CD4-positive, alpha-beta T cell (primary cell): ENCODE results near the gene COL20A1. TPM values are rescaled to one million over a fixed set of nuclear protein-coding genes. Genes with fewer than 3 reads are reported as not detected.
A peak's percentile ranks its signal among the peaks of the same experiment; 100 is the strongest.

Source experiments
- ATAC-seq: fragments of 200-7000 bp; cut with Tn5 transposase; one replicate; pipeline ENCODE4 v1.10.0; 2022; ENCODE audit warnings: mild to moderate bottlenecking; ENCODE audit not compliant: poor library complexity
- CTCF ChIA-PET: fragments of 350-600 bp; sonication (Branson Sonifier 250); formaldehyde crosslinking; loops from one replicate; lab custom pipeline; 2021; ENCODE audit warnings: antibody characterized with exemption, inconsistent platforms; lab: Charles Lee
- POLR2A ChIA-PET: fragments of 350-600 bp; sonication (Branson Sonifier 250); formaldehyde crosslinking; loops from one replicate; lab custom pipeline; 2021; ENCODE audit warnings: antibody characterized with exemption, inconsistent platforms; lab: Charles Lee
- DNase-seq, 14 experiments: peaks; one replicate each; pipeline ENCODE4 v3.0.0-alpha.2; 2013 to 2020; ENCODE audit warnings: mixed read lengths in 2 of 14
- H3K27ac ChIP-seq, 2 donors: one replicate each; pipeline versions ENCODE4 v1.5.1 to v1.7.0; 2013; ENCODE audit warnings: low read length in 2 of 2, low read depth in 1 of 2, mild to moderate bottlenecking in 1 of 2
- H3K27me3 ChIP-seq, 2 experiments: 1 replicate in 1 of 2; 2 replicates in 1 of 2; pipeline versions ENCODE4 v1.6.1 to v1.7.0; 2013; ENCODE audit warnings: low read length in 2 of 2, control low read depth in 1 of 2, mild to moderate bottlenecking in 1 of 2, moderate library complexity in 1 of 2; ENCODE audit not compliant: insufficient read depth in 2 of 2, control insufficient read depth in 1 of 2
- H3K36me3 ChIP-seq: one replicate; pipeline ENCODE4 v1.6.1; 2013; ENCODE audit warnings: low read length, control low read depth; ENCODE audit not compliant: insufficient read depth
- H3K4me1 ChIP-seq: one replicate; pipeline ENCODE4 v1.6.1; 2013; ENCODE audit warnings: low read length, control low read depth; ENCODE audit not compliant: insufficient read depth
- H3K4me3 ChIP-seq: one replicate; pipeline ENCODE4 v1.5.1; 2013; ENCODE audit warnings: mild to moderate bottlenecking, low read length, moderate library complexity
- H3K9me3 ChIP-seq, 2 experiments: 1 replicate in 1 of 2; 2 replicates in 1 of 2; pipeline versions ENCODE4 v1.6.1 to v1.7.0; 2013; ENCODE audit warnings: low read length in 2 of 2, mild to moderate bottlenecking in 2 of 2, control low read depth in 1 of 2, moderate library complexity in 1 of 2; ENCODE audit not compliant: control insufficient read depth in 1 of 2, insufficient read depth in 1 of 2
- H3K27ac Mint-ChIP-seq: one replicate; pipeline ENCODE4 v1.8.0; 2020; ENCODE audit warnings: mixed read lengths
- H3K27me3 Mint-ChIP-seq: one replicate; pipeline ENCODE4 v1.8.0; 2021; ENCODE audit warnings: mixed read lengths
- H3K36me3 Mint-ChIP-seq: one replicate; pipeline ENCODE4 v1.8.0; 2021; ENCODE audit warnings: low read depth, mixed read lengths
- H3K4me1 Mint-ChIP-seq: one replicate; pipeline ENCODE4 v1.8.0; 2021; ENCODE audit warnings: low read depth, mixed read lengths
- H3K4me3 Mint-ChIP-seq: one replicate; pipeline ENCODE4 v1.8.0; 2020; ENCODE audit warnings: mild to moderate bottlenecking, mixed read lengths
- H3K9me3 Mint-ChIP-seq: one replicate; pipeline ENCODE4 v1.8.0; 2020; ENCODE audit warnings: mixed read lengths
- CTCF ChIP-seq: fragments of 200-600 bp; IDR thresholded peaks from one replicate; pipeline ENCODE4 v1.8.0; 2022; ENCODE audit warnings: antibody characterized with exemption, mild to moderate bottlenecking
- intact Hi-C, 2 experiments: fragments of 100-400 bp; cut with DNase I in 1 of 2; cut with micrococcal nuclease in 1 of 2; formaldehyde crosslinking; loops; one replicate each; pipeline versions ENCODE4 v1.15.1 to v1.9.0; 2023 to 2025; cut with DNase I, micrococcal nuclease
- total RNA-seq, 174 experiments: library from RNA in 2 of 174; stranded (reverse) in 2 of 174; gene quantifications; one replicate each; pipeline ENCODE4 v1.2.3 and lab custom pipeline; 2021 to 2026

The COL20A1 gene
- total RNA-seq, 2 experiments from 2014 or later = 0.03 TPM; not detected in 1

- CTCF ChIA-PET = no interaction called here
Observed at GRCh38 chr20:63380346-63380870, 87.4 kb downstream of the COL20A1 start.

GRCh38 chr20:63381781-63382431 is 88.9 kb downstream of the COL20A1 start:
- DNase-seq (peak in 12 of 14 experiments; percentile 1 to 60 (median 25)), ATAC-seq (no peak)
- POLR2A ChIA-PET = no interaction called here
- no peak overlapping the region for H3K4me3 Mint-ChIP-seq
- H3K27ac ChIP-seq = no peak overlapping the region
- H3K36me3 Mint-ChIP-seq = no peaks in the 10 kb centered on the region
- H3K4me1 Mint-ChIP-seq = no peaks in the 10 kb centered on the region
- peaks cover 3% of the 10 kb centered on the region for H3K4me1 ChIP-seq
- no peaks in the 10 kb centered on the region for H3K36me3 ChIP-seq
- peaks cover 26% of the 10 kb centered on the region for H3K27me3 Mint-ChIP-seq
- H3K4me3 ChIP-seq = no peak overlapping the region
- H3K9me3 ChIP-seq = peaks cover 10 to 34% of the 10 kb centered on the region in 2 experiments
- CTCF ChIA-PET = interaction anchor here (1.3 to 1.7 kb wide), 2 partner anchors 72 to 158 kb away, joined by 4 to 16 read pairs; no protein-coding TSS in a partner anchor
- H3K9me3 Mint-ChIP-seq = no peaks in the 10 kb centered on the region
- H3K27ac Mint-ChIP-seq = no peak overlapping the region
- intact Hi-C loops = loop anchor here (1.0 to 10.0 kb wide), 5 partner anchors 67 to 325 kb away; no protein-coding TSS in a partner anchor
- H3K27me3 ChIP-seq = peaks cover 14 to 30% of the 10 kb centered on the region in 2 experiments
- peak; percentile 86 for TF ChIP-seq CTCF

More at GRCh38 chr20:63380346-63380870, 87.4 kb downstream of the COL20A1 start:
- no peak for ATAC-seq
- H3K27ac Mint-ChIP-seq = no peak overlapping the region
- intact Hi-C loops = loop anchor here (5.0 to 10.0 kb wide), 3 partner anchors 66 to 198 kb away; no protein-coding TSS in a partner anchor
- Histone ChIP-seq H3K4me1 (peaks cover 3% of the 10 kb centered on the region), H3K27ac (no peak overlapping the region), H3K36me3 (no peaks in the 10 kb centered on the region), H3K4me3 (no peak overlapping the region), H3K27me3 (peaks cover 18 to 40% of the 10 kb centered on the region in 2 experiments), H3K9me3 (peaks cover under 1 to 26% of the 10 kb centered on the region in 2 experiments)
- no peak for TF ChIP-seq CTCF
- H3K9me3 Mint-ChIP-seq = no peaks in the 10 kb centered on the region
- H3K27me3 Mint-ChIP-seq = peaks cover 26% of the 10 kb centered on the region
- POLR2A ChIA-PET = no interaction called here
- no peak overlapping the region for H3K4me3 Mint-ChIP-seq
- H3K4me1 Mint-ChIP-seq = no peaks in the 10 kb centered on the region
- no peak for DNase-seq
- H3K36me3 Mint-ChIP-seq = no peaks in the 10 kb centered on the region

DNA sequence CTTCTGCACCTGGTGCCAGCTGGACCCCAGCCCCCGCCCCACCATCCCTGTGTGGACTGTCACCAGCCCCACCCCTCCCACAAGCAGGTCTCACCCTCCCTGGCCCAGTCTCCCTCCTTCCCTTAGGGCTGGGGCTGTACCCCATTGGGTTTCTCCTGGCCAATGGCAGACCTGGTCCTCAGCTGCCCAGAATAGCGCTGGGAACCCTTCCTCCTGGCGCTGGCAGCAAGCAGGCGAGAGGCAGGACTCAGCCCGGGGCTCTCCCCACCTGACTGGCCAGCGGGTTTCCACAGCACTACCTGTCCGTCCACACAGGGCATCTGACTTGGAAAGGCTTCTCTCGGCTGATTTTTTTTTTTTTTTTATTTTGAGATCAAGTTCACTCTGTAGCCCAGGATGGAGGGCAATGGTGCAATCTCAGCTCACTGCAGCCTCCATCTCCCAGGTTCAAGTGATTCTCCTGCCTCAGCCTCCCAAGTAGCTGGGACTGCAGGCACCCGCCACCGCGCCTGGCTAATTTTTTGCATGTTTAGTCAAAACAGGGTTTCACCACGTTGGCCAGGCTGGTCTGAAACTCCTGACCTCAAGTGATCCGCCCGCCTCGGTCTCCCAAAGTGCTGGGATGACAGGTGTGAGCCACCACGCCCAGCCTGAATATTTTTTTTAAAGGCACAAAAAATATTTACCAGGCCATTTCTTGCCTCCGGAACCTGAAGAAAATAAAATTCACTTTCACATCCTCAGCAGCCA is 89.7 kb downstream of the COL20A1 start:
- no peak for TF ChIP-seq CTCF
- POLR2A ChIA-PET = no interaction called here
- DNase-seq (no peak), ATAC-seq (no peak)
- Mint-ChIP-seq H3K27me3 (peaks cover 20% of the 10 kb centered on the region), H3K36me3 (no peaks in the 10 kb centered on the region), H3K9me3 (no peaks in the 10 kb centered on the region), H3K4me3 (no peak overlapping the region), H3K4me1 (no peaks in the 10 kb centered on the region), H3K27ac (no peak overlapping the region)
- H3K27me3 ChIP-seq = peaks cover 7 to 28% of the 10 kb centered on the region in 2 experiments
- H3K27ac ChIP-seq = no peak overlapping the region
- intact Hi-C loops = loop anchor here (1.0 to 10.0 kb wide), 5 partner anchors 68 to 326 kb away; no protein-coding TSS in a partner anchor
- peaks cover 10 to 40% of the 10 kb centered on the region in 2 experiments for H3K9me3 ChIP-seq
- peaks cover 3% of the 10 kb centered on the region for H3K4me1 ChIP-seq
- H3K36me3 ChIP-seq = no peaks in the 10 kb centered on the region
- CTCF ChIA-PET = interaction anchor here (1.3 to 1.7 kb wide), 2 partner anchors 73 to 159 kb away, joined by 4 to 16 read pairs; no protein-coding TSS in a partner anchor
- no peak overlapping the region for H3K4me3 ChIP-seq
